ENCODE measurements around the gene TH. TPM values are rescaled to one million over a fixed set of nuclear protein-coding genes. Genes with fewer than 3 reads are reported as not detected.
"Not testable (repeated sequence)": the region's sequence is repeated elsewhere in the genome, so short reads cannot be mapped to it uniquely, and the experiment has no call there.

The TH gene
- total and polyA plus RNA-seq, 3 donors from 2014 or later, result 1.1 to 2.0 (median 1.2) TPM

DNA sequence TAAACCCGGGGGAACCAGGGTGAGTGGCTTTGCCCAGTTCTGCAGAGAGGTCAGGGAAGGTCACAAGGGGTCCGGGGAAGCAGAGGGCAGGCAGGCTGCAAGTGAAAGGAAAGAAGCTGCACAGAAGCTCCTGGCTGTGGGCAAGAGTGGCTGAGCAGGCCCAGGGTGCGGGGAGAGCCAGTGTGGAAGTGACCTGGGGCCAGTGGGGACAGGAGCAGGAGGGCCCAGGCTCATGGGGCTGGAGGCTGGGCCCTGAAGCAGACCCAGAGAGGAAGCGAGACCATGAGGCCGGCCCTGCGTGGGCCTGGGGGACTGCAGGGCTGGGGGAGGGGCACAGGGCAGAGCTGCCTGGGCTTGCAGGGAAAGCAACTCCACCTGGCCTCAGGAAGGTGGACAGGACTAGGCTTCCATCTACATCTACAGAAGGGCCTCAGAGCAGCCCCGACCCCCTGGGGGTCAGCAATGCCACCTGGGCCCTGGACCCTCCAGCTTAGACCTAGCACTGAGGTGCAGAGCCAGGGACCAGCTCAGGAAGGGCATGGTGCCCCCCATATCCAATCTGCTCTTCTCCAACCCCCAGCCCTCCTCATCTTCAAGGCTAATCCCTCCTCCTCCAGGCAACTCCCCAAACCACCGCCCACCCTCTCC lies 44.0 kb downstream of the TH start:
- Histone ChIP-seq H3K9me3 (no peaks in the 10 kb centered on the region), H3K4me1 (no peaks in the 10 kb centered on the region), H3K27ac (no peak overlapping the region), H3K4me3 (no peak overlapping the region), H3K27me3 (no peaks in the 10 kb centered on the region), H3K36me3 (ENCODE audit: low read depth, missing control alignments) (no peaks in the 10 kb centered on the region)
- DNase-seq, result no peak
- intact Hi-C loops (cut with DNase I; ENCODE audit: low total_unique reads), result no loop called here
- WGBS, 2 donors, result 84 to 87% methylated on average over 7 to 8 of the region's 8 CpGs
- TF ChIP-seq POLR2A (IDR thresholded peaks at IDR 0.05), result no peak
- TF ChIP-seq, protein P1, sequence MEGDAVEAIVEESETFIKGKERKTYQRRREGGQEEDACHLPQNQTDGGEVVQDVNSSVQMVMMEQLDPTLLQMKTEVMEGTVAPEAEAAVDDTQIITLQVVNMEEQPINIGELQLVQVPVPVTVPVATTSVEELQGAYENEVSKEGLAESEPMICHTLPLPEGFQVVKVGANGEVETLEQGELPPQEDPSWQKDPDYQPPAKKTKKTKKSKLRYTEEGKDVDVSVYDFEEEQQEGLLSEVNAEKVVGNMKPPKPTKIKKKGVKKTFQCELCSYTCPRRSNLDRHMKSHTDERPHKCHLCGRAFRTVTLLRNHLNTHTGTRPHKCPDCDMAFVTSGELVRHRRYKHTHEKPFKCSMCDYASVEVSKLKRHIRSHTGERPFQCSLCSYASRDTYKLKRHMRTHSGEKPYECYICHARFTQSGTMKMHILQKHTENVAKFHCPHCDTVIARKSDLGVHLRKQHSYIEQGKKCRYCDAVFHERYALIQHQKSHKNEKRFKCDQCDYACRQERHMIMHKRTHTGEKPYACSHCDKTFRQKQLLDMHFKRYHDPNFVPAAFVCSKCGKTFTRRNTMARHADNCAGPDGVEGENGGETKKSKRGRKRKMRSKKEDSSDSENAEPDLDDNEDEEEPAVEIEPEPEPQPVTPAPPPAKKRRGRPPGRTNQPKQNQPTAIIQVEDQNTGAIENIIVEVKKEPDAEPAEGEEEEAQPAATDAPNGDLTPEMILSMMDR (IDR thresholded peaks at IDR 0.05), result no peak

DNA sequence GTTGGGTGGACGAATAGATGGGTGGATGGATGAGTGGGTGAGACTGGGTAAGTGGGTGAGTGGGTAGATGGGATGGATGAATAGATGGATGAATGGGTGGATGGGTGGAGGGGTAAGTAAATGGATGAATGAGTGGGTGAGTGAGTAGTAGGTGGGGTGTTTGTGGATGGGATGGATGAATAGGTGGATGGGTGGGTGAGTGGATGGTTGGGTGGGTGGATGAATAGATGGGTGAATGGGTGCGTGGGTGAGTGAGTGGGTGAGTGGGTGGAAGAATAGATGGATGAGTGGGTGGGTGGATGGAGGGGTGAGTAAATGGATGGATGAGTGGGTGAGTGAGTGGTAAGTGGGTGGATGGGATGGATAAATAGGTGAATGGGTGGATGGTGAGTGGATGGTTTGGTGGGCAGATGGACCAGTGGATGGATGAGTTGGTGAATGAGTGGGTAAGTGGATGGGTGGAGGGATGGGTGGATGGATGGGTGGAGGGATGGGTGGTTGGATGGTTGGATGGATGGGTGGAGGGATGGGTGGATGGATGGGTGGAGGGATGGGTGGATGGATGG lies 45.0 kb downstream of the TH start:
- intact Hi-C loops (cut with DNase I; ENCODE audit: low total_unique reads), result no loop called here
- no peaks in the 10 kb centered on the region for H3K27me3 ChIP-seq
- H3K27ac ChIP-seq, result no peak overlapping the region
- no peaks in the 10 kb centered on the region for H3K9me3 ChIP-seq
- no peak for TF ChIP-seq POLR2A (IDR thresholded peaks at IDR 0.05)
- TF ChIP-seq, protein P1 (IDR thresholded peaks at IDR 0.05), result no peak
- no peaks in the 10 kb centered on the region for H3K36me3 ChIP-seq (ENCODE audit: low read depth, missing control alignments)
- H3K4me1 ChIP-seq, result no peaks in the 10 kb centered on the region
- WGBS, 2 donors, result 92 to 94% methylated on average over 2 of the region's 2 CpGs
- no peak overlapping the region for H3K4me3 ChIP-seq
- DNase-seq, result no peak

DNA sequence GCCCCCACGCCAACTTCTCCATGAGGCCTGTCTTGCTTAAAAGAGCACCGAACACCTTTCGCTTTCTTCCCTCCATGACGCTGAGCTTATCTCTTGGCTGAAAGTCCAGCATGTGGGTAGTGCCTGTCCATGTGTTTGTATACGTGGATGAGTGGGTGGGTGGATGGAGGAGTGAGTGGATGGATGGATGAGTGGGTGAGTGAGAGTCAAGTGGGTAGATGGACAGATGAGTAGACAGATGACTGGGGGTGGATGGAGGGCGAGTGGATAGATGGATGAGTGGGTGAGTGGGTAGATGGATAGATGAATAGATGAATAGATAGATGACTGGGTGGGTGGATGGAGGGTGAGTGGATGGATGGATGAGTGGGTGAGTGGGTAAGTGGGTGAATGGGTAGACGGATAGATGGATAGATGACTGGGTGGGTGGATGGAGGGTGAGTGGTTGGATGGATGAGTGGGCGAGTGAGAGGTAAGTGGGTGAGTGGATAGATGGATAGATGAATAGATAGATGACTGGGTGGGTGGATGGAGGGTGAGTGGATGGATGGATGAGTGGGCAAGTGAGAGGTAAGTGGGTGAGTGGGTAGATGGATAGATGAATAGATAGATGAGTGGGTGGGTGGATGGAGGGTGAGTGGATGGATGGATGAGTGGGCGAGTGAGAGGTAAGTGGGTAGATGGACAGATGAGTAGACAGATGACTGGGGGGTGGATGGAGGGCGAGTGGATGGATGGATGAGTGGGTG lies 46.7 kb downstream of the TH start:
- H3K4me1 ChIP-seq; H3K27me3 ChIP-seq; H3K36me3 ChIP-seq (ENCODE audit: low read depth, missing control alignments); DNase-seq; H3K27ac ChIP-seq; intact Hi-C loops (cut with DNase I; ENCODE audit: low total_unique reads); H3K9me3 ChIP-seq; H3K4me3 ChIP-seq: not testable (repeated sequence)
- WGBS, 2 donors, result 87 to 89% methylated on average over 9 to 10 of the region's 10 CpGs

DNA sequence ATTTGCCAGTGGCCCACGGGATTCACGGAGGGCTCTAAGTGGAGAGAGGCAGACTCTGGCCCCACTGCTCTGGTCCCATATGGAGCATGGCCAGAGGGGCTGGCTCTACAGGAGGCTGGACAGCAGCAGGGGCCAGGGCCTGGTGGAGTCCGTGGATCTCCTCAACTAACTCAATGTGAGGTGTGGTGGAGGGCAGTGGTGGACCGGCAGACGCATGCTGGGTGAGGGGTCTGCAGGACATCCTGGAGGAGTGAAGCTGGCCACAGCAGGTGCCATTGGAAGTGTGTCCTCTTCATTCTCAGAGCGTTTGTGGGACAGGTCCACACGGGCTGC lies 48.0 kb downstream of the TH start:
- intact Hi-C loops (cut with DNase I; ENCODE audit: low total_unique reads), result no loop called here
- DNase-seq, result no peak
- Histone ChIP-seq H3K27ac (no peak overlapping the region), H3K9me3 (no peaks in the 10 kb centered on the region), H3K27me3 (no peaks in the 10 kb centered on the region), H3K36me3 (ENCODE audit: low read depth, missing control alignments) (no peaks in the 10 kb centered on the region), H3K4me1 (no peaks in the 10 kb centered on the region), H3K4me3 (no peak overlapping the region)
- 92 to 95% methylated on average over 5 to 7 of the region's 7 CpGs for WGBS, 2 donors
- TF ChIP-seq, protein P1 (IDR thresholded peaks at IDR 0.05), result no peak
- TF ChIP-seq POLR2A (IDR thresholded peaks at IDR 0.05), result no peak

DNA sequence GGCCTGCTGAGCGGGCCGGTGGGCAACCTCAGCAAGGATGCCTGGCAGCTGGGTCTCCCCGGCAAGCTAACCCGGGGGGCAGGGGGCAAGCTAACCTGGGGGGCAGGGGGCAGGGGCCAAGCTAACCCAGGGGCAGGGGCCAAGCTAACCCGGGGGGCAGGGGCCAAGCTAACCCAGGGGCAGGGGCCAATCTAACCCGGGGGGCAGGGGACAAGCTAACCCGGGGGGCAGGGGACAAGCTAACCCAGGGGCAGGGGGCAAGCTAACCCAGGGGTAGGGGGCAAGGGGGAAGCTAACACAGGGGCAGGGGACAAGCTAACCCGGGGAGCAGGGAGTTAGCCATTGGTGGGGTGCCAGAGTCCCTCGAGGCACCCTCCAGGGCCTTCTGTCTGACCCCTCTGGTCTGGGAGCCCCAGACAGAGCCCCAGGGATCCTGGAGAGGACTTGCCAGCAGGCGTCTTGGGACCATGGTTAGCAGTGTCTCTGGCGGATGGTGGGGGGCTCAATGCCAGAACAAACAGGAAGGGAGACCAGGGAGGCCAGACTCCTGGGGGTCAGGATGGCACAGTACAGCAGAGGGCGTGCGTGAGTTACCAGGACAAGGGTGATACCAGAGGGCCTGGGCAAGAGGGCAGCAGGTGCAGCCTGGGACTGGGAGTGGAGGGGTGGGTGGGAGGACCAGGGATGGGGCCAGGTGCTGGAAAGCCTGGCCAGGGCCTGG lies 48.5 kb downstream of the TH start:
- Histone ChIP-seq H3K36me3 (ENCODE audit: low read depth, missing control alignments) (no peaks in the 10 kb centered on the region), H3K4me3 (no peak overlapping the region), H3K27ac (no peak overlapping the region), H3K27me3 (no peaks in the 10 kb centered on the region), H3K4me1 (no peaks in the 10 kb centered on the region), H3K9me3 (no peaks in the 10 kb centered on the region)
- TF ChIP-seq, protein P1 (IDR thresholded peaks at IDR 0.05), result no peak
- no peak for TF ChIP-seq POLR2A (IDR thresholded peaks at IDR 0.05)
- DNase-seq, result no peak
- 79 to 85% methylated on average over 10 to 12 of the region's 13 CpGs for WGBS, 2 donors
- intact Hi-C loops (cut with DNase I; ENCODE audit: low total_unique reads), result no loop called here
